Naive B cell (primary cell): ENCODE results near the gene DYNC1H1. TPM values are rescaled to one million over a fixed set of nuclear protein-coding genes. Genes with fewer than 3 reads are reported as not detected.
"Not testable (repeated sequence)": the region's sequence is repeated elsewhere in the genome, so short reads cannot be mapped to it uniquely, and the experiment has no call there.

Experiments used
- ATAC-seq, 2 donors: fragments of 150-1000 bp; cut with Tn5 transposase; 2 replicates each; pipeline ENCODE4 v1.10.0; 2021; ENCODE audit warnings: low read depth in 2 of 2, mild to moderate bottlenecking in 2 of 2, moderate library complexity in 2 of 2
- DNase-seq: peaks from one replicate; pipeline ENCODE4 v3.0.0; 2022
- H3K27ac Mint-ChIP-seq, 6 donors: one replicate each; pipeline ENCODE4 v1.8.0; 2020 to 2022; ENCODE audit warnings: mild to moderate bottlenecking in 6 of 6, mixed read lengths in 6 of 6, moderate library complexity in 5 of 6, inconsistent platforms in 2 of 6
- H3K27me3 Mint-ChIP-seq, 3 donors: one replicate each; pipeline ENCODE4 v1.8.0; 2021 to 2022; ENCODE audit warnings: mixed read lengths in 3 of 3, mild to moderate bottlenecking in 1 of 3
- H3K36me3 Mint-ChIP-seq, 2 donors: one replicate each; pipeline ENCODE4 v1.8.0; 2020 to 2022; ENCODE audit warnings: mixed read lengths in 2 of 2, inconsistent platforms in 1 of 2, mild to moderate bottlenecking in 1 of 2
- H3K4me1 Mint-ChIP-seq, 3 donors: one replicate each; pipeline ENCODE4 v1.8.0; 2020 to 2022; ENCODE audit warnings: mixed read lengths in 3 of 3, inconsistent platforms in 1 of 3, mild to moderate bottlenecking in 1 of 3, moderate library complexity in 1 of 3
- H3K4me3 Mint-ChIP-seq, 8 donors: one replicate each; pipeline ENCODE4 v1.8.0; 2020 to 2022; ENCODE audit warnings: mild to moderate bottlenecking in 8 of 8, mixed read lengths in 8 of 8, moderate library complexity in 8 of 8, inconsistent platforms in 2 of 8
- H3K9me3 Mint-ChIP-seq, 7 donors: one replicate each; pipeline ENCODE4 v1.8.0; 2020 to 2022; ENCODE audit warnings: mixed read lengths in 7 of 7, mild to moderate bottlenecking in 5 of 7, inconsistent platforms in 2 of 7, moderate library complexity in 1 of 7
- polyA plus RNA-seq, 6 donors: library from polyadenylated mRNA; unstranded; fragments of 300-500 nt; fragmentation: Illumina TruSeq; gene quantifications; one replicate each; pipeline ENCODE4 v1.2.3, GENCODE V29; 2021; ENCODE audit warnings: low read depth in 6 of 6

DYNC1H1 gene
- polyA plus RNA-seq, 6 donors from 2014 or later = 7.4 to 40.9 (median 27.7) TPM

DNA sequence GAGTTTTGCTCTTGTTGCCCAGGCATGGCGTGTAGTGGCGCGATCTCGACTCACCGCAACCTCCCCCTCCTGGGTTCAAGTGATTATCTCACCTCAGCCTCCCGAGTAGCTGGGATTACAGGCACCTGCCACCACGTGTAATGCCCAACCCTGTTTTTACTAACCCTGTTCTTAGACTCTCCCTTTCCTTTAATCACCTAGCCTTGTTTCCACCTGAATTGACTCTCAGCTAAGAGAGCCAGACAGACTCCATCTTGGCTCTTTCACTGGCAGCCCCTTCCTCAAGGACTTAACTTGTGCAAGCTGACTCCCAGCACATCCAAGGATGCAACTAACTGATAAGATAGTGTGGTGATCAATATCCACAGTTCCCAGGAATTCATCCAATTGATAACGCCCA is 100.2 kb downstream of the DYNC1H1 start:
- peak overlapping the region in 1 of 6 donors; percentile 45 for H3K27ac Mint-ChIP-seq
- not testable (repeated sequence) for H3K36me3 Mint-ChIP-seq, H3K9me3 Mint-ChIP-seq, H3K4me1 Mint-ChIP-seq, H3K27me3 Mint-ChIP-seq, ATAC-seq, DNase-seq
- H3K4me3 Mint-ChIP-seq = peak overlapping the region in 1 of 8 donors; percentile 33

DNA sequence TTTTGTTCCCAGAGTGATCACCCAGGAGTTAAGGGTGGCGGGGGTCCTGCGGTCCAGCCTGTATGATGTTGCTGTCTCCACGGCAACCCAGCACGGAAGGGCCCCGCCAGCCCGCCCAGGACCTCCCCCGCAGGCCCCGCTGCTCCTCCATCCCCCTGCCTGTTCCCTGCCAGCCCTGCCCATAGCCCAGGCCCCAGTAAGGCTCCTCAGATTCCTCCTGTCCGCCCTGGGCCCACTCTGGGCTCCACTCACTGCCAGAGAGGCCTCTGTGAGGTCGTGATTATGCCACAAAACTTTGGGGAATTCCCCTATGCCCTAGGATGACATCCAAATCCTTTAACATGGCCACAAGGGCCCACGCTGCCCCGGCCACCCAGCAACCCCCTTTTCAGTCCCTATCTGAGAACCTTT is 101.7 kb downstream of the DYNC1H1 start:
- ATAC-seq (no peak), DNase-seq (no peak)
- Mint-ChIP-seq H3K27ac (no peak overlapping the region), H3K4me3 (peak overlapping the region in 1 of 8 donors; percentile 15), H3K9me3 (no peaks in the 10 kb centered on the region), H3K27me3 (no peaks in the 10 kb centered on the region), H3K4me1 (peaks cover 0 to 4% (median 0%) of the 10 kb centered on the region in 3 donors), H3K36me3 (no peaks in the 10 kb centered on the region)

DNA sequence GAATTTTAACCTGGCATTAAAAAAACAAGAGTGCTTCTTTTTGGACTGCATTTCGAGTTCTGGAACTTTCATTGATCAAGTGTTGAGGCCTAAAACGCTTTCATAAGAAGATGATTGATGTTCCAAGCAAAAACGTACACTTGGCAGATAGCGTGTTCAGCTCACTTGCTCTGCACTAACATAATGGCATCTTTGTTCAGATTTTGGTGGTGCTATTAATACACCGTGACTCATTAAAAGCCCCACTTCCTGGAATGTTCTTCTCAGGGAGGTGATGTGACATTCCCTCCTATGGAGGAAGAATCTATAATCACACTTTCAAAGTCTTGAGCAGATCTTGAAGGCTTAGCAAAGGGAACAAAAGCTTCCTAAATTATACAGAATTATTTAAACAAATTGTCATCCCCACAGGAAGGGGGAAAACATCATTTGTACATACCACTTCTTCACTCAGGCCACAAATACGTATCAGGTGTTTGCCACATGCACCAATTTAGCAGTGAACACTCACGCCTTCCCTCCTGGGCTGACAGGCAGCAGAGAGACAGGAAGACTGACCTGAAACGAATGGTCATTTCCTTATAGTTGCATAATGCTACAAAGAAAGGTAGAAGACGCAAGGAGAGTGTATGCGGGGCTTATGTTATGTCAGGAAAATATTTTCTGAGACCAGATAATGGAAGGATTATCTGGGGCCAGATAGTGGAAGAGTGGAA is 107.1 kb downstream of the DYNC1H1 start:
- DNase-seq = no peak
- peaks cover 0 to 4% (median 0%) of the 10 kb centered on the region in 7 donors for H3K9me3 Mint-ChIP-seq
- no peak overlapping the region for H3K4me3 Mint-ChIP-seq
- ATAC-seq = no peak
- H3K27ac Mint-ChIP-seq = peak overlapping the region in 1 of 6 donors; percentile 19
- no peaks in the 10 kb centered on the region for H3K27me3 Mint-ChIP-seq
- peaks cover 0 to 4% of the 10 kb centered on the region in 2 donors for H3K36me3 Mint-ChIP-seq
- H3K4me1 Mint-ChIP-seq = no peaks in the 10 kb centered on the region

DNA sequence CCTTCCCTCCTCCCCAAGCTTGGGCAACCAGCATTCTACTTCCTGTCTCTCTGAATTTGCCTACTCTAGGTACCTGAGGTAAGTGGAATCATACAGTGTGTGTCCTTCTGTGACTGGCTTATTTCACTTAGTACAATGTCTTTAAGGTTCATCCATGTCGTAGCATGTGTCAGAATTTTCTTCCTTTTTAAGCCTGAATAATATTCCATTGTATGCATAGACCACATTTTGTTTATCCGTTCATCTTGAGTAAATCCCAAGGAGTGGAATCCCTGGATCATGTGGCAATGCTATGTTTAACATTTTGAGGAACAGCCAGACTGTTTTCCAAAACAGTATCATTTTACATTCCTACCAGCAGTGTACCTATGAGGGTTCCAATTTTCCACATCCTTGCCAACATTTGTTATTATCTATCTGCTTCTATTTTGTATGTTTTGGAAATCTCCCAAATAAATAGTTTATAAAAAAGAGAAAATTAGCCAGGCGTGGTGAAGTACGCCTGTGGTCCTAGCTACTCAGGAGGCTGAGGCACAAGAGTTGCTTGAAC is 110.1 kb downstream of the DYNC1H1 start:
- Mint-ChIP-seq H3K4me3 (no peak overlapping the region), H3K4me1 (peaks cover 0 to 6% (median 0%) of the 10 kb centered on the region in 3 donors), H3K36me3 (peaks cover 6 to 12% of the 10 kb centered on the region in 2 donors), H3K27ac (peak overlapping the region in 1 of 6 donors; percentile 43), H3K9me3 (peaks cover 0 to 4% (median 0%) of the 10 kb centered on the region in 7 donors), H3K27me3 (no peaks in the 10 kb centered on the region)
- ATAC-seq = no peak
- no peak for DNase-seq

DNA sequence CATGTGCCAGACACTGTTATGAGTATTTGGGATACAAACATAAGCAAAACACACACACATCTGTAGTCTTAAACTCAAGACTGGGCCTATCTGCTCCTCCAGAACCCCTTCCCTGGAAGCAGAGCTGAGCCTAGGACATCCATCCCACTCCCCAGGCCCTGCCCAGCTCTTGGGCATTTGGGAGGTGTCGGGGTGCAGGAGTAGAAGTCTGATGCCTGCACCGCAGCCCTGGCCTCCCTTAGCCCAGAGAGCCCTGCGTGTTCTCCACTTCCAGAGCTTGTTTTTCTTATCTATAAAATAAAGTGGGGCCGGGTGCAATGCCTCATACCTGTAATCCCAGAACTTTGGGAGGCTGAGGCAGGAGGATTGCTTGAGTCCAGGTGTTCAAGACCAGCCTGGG is 110.8 kb downstream of the DYNC1H1 start:
- H3K27ac Mint-ChIP-seq = no peak overlapping the region
- ATAC-seq (no peak), DNase-seq (no peak)
- peaks cover 12 to 13% of the 10 kb centered on the region in 2 donors for H3K36me3 Mint-ChIP-seq
- H3K9me3 Mint-ChIP-seq = peaks cover 0 to 4% (median 0%) of the 10 kb centered on the region in 7 donors
- no peaks in the 10 kb centered on the region for H3K27me3 Mint-ChIP-seq
- no peak overlapping the region for H3K4me3 Mint-ChIP-seq
- peaks cover 0 to 6% (median 0%) of the 10 kb centered on the region in 3 donors for H3K4me1 Mint-ChIP-seq

DNA sequence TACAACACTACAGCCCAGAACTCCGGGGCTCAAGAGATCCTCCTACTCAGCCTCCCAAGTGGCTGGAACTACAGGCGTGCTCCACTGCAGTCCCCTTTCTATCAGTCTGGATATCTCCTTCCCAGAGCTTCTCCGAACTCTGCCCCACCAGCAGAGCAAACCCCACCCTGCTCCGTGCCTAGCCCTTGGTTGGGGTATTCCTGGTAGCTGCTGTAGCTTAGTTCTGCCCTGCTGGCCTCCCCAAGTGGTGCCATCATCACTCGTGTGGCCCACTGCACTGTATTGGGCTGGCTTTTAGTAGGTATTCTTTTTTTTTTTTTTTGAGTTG is 113.0 kb downstream of the DYNC1H1 start:
- ATAC-seq = no peak
- H3K27ac Mint-ChIP-seq = peak overlapping the region in 2 of 6 donors; percentile 41 to 47
- peaks cover 0 to 4% (median 0%) of the 10 kb centered on the region in 7 donors for H3K9me3 Mint-ChIP-seq
- DNase-seq = no peak
- H3K36me3 Mint-ChIP-seq = peaks cover 18 to 21% of the 10 kb centered on the region in 2 donors
- peaks cover 4 to 18% (median 6%) of the 10 kb centered on the region in 3 donors for H3K4me1 Mint-ChIP-seq
- no peak overlapping the region for H3K4me3 Mint-ChIP-seq
- no peaks in the 10 kb centered on the region for H3K27me3 Mint-ChIP-seq

DNA sequence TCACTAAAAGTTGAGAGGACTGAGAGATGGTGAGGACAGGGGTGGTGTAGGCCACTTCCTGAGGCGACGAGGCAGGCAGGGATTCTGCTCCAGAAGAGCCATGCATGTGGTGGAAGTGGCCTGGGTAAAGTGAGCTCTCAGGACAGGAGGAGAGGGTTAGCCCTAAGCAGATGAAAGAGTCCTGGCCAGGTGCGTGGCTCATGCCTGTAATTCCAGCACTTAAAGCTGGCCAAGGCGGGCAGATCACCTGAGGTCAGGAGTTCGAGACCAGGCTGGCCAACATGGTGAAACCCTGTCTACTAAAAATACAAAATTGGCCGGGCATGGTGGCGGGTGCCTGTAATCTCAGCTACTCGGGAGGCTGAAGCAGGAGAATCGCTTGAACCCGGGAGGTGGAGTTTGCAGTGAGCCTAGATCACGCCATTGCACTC is 114.0 kb downstream of the DYNC1H1 start:
- H3K36me3 Mint-ChIP-seq = peaks cover 27 to 28% of the 10 kb centered on the region in 2 donors
- peak overlapping the region in 1 of 8 donors; percentile 74 for H3K4me3 Mint-ChIP-seq
- not testable (repeated sequence) for DNase-seq, H3K27me3 Mint-ChIP-seq, H3K9me3 Mint-ChIP-seq, ATAC-seq
- H3K27ac Mint-ChIP-seq = peak overlapping the region in 1 of 6 donors; percentile 41
- H3K4me1 Mint-ChIP-seq = peaks cover 6 to 22% (median 9%) of the 10 kb centered on the region in 3 donors

DNA sequence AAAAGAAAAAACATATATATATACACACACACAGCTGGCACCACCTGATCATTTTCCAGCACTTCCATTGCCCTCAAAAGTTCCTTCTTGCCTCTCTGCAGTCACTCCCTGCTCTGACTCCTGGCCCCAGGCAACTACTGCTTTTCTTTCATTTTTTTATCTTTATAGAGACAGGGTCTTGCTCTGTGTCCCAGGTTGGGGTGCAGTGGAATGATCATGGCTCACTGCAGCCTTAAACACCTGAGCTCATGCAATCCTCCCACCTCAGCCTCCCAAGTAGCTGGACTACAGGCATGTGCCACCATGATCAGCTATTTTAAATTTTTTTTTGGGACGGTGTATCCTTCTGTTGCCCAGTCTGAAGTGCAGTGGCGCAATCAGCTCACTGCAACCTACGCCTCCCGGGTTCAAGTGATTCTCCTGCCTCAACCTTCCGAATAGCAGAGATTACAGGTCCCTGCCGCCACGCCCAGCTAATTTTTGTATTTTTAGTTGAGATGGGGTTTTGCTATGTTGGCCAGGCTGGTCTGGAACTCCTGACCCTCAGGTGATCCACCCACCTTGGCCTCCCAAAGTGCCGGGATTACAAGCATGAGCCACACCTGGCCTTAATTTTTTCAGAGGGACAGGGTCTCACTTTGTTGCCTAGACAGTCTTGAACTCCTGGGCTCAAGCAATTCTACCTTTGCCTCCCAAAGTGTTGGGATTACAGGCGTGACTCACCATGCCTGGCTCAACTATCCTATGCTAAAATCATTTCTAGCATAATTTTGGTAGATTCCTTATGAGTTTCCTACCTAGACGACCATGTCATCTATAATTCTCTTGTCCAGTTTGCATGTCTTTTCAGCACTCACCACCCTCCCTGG is 114.7 kb downstream of the DYNC1H1 start:
- Mint-ChIP-seq H3K9me3 (peaks cover 0 to 4% (median 0%) of the 10 kb centered on the region in 7 donors), H3K4me1 (peaks cover 11 to 29% (median 13%) of the 10 kb centered on the region in 3 donors), H3K27ac (peak overlapping the region in 2 of 6 donors; percentile 22 to 82), H3K36me3 (peaks cover 27 to 33% of the 10 kb centered on the region in 2 donors), H3K27me3 (no peaks in the 10 kb centered on the region), H3K4me3 (no peak overlapping the region)
- ATAC-seq (no peak), DNase-seq (no peak)

DNA sequence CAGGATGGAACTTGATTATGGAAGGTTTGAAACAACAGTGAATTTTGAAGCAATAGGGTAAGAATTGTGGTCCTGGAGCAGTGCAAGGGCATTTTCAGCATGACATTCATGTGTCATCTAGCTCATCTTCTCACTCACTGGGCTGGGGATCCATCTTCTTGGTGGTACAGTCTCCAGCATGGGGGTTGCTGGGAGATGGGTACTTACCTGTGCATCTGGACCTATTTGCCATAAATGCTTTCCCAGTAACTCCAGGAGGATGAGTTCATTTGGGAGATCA is 115.3 kb downstream of the DYNC1H1 start:
- no peak overlapping the region for H3K27ac Mint-ChIP-seq
- peaks cover 31 to 32% of the 10 kb centered on the region in 2 donors for H3K36me3 Mint-ChIP-seq
- H3K4me1 Mint-ChIP-seq = peaks cover 15 to 35% (median 15%) of the 10 kb centered on the region in 3 donors

DNA sequence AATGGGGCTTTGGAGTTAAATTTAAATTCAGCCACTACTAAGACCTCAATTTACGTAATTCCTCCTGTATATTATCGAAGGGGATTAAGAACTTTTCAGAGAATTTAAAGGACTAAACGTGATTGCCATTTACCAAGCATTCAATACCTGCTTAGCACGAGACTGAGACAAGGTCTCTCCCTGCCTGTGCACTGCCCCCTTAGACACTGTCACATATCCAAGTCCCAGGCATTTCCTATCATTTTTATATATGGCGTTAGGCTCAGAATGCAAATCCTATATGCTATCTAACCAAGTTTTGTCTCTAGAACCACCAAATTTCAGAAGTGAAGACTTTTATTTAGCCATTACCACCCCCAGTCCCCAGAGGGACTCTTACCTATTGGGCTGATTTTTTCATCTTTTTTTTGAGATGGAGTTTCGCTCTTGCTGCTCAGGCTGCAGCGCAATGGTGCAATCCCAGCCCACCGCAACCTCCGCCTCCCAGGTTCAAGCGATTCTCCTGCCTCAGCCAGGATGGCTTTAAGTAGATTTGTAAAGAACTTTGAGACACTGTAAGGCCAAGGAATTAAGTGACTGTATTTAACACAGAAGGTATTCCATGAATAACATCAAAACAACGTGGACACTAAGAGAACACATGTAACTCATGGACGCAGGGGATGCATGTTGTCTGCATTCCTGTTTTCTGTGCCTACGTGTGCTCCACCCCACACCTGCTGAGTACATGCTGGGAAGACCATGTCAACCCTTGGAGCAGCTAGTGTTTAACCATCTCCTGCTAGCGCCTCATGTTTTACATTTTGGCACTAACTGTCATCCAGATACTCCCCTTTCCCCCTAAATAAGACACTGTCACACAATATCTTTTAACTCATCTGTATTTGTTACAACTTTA is 116.1 kb downstream of the DYNC1H1 start:
- H3K27me3 Mint-ChIP-seq = no peaks in the 10 kb centered on the region
- DNase-seq (no peak), ATAC-seq (peak in 1 of 2 donors; percentile 13)
- no peak overlapping the region for H3K4me3 Mint-ChIP-seq
- peaks cover 36 to 38% of the 10 kb centered on the region in 2 donors for H3K36me3 Mint-ChIP-seq
- peak overlapping the region in 3 of 6 donors; percentile 36 to 37 (median 36) for H3K27ac Mint-ChIP-seq
- H3K4me1 Mint-ChIP-seq = peaks cover 21 to 43% (median 22%) of the 10 kb centered on the region in 3 donors
- H3K9me3 Mint-ChIP-seq = no peaks in the 10 kb centered on the region

More for the DNA sequence above, 115.3 kb downstream of the DYNC1H1 start:
- H3K27me3 Mint-ChIP-seq = no peaks in the 10 kb centered on the region
- no peak overlapping the region for H3K4me3 Mint-ChIP-seq
- H3K9me3 Mint-ChIP-seq = no peaks in the 10 kb centered on the region
- peak in 1 of 2 donors; percentile 31 for ATAC-seq
- DNase-seq = no peak

DNA sequence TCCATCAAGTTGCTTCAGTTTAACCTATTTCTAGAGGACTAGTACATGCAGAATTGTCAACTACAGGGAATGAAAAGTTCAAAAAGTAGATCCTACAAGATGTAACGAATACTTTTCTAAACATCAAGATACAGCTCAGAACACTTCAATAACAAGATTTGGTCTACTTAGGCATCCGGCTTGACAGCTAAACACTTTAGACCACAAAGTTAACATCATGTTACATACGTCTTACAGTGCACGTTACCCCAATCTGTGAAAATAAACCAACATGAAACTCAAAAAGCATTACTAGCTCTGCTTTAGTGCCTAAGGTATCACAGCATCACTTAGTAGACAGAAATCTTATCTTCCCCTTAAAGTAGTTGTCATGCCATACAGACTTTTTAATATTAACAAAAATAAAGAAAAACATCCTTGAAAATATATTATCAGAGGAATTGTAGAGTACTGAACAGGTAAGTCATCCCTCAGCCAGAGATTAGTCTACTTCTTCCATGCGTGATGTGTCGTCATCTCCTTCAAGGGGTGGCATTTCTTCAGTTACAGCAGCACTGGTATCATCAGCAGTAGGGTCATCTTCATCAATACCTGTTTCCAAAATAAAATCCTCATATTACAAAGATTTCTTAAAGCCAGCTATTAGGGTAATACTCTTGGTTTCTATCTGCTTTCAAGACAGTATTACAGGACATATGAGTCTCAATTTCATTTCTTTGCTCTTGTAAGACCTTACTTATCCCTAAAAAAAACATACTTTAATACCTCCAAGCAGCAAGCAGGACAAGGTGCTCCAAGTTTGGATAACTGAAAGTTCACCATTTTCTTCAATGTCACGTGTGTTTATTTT is 117.1 kb downstream of the DYNC1H1 start:
- no peak for ATAC-seq
- Mint-ChIP-seq H3K9me3 (no peaks in the 10 kb centered on the region), H3K4me1 (peaks cover 27 to 52% (median 31%) of the 10 kb centered on the region in 3 donors), H3K27me3 (no peaks in the 10 kb centered on the region), H3K36me3 (peaks cover 38 to 42% of the 10 kb centered on the region in 2 donors), H3K4me3 (no peak overlapping the region), H3K27ac (peak overlapping the region in 3 of 6 donors; percentile 4 to 36 (median 21))
- DNase-seq = no peak

DNA sequence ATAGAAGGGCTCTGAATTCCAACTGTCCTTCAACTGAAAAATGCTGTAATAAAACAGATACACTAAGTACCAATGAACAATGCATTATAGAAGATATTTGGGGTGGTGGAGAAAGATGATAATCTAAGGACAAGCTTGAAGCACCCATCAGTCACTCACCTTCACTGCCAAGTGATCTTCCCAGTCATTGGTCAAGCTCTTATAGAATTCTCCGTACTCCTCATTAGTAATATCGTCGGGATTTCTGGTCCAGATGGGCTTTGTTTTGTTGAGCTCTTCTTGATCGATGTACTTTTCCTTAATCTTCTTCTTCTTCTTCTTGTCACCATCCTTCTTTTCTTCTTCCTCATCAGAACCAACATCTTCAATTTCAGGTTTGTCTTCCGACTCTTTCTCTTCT is 120.1 kb downstream of the DYNC1H1 start:
- Mint-ChIP-seq H3K36me3 (peaks cover 26 to 39% of the 10 kb centered on the region in 2 donors), H3K4me3 (peak overlapping the region in 6 of 8 donors; percentile 15 to 98 (median 94)), H3K4me1 (peaks cover 40 to 63% (median 48%) of the 10 kb centered on the region in 3 donors), H3K27ac (peak overlapping the region in 5 of 6 donors; percentile 13 to 93 (median 61))
- not testable (repeated sequence) for ATAC-seq, H3K27me3 Mint-ChIP-seq, H3K9me3 Mint-ChIP-seq, DNase-seq
